NOMO-1 treated with dmso at 0.1 percent for 144 hours (cell line): ENCODE measurements around the gene MSX1.

Experiments
- DNase-seq: peaks from one replicate; lab custom pipeline; 2025; ENCODE audit not compliant: unreplicated experiment; lab: John Stamatoyannopoulos, UW

MSX1 gene

GRCh38 chr4:4857001-4857808 lies 2.3 kb upstream of the MSX1 start:
- DNase-seq = no peak

GRCh38 chr4:4857809-4858508 lies 1.5 kb upstream of the MSX1 start:
- DNase-seq = no peak

- DNase-seq = no peak
These were observed 739 bp upstream of the MSX1 start for GRCh38 chr4:4858527-4859324.

GRCh38 chr4:4859799-4860599 lies 534 bp downstream of the MSX1 start:
- no peak for DNase-seq

GRCh38 chr4:4860600-4861389 lies 1.3 kb downstream of the MSX1 start:
- DNase-seq = no peak

- DNase-seq = no peak
These were observed 2.0 kb downstream of the MSX1 start for GRCh38 chr4:4861390-4862018.

- DNase-seq = no peak
These were observed 2.6 kb downstream of the MSX1 start for GRCh38 chr4:4862071-4862551.

- DNase-seq = no peak
These were observed 3.4 kb downstream of the MSX1 start for GRCh38 chr4:4862665-4863482.

- DNase-seq = no peak
These were observed 5.0 kb downstream of the MSX1 start for GRCh38 chr4:4864443-4864939.

GRCh38 chr4:4864940-4865704 lies 5.7 kb downstream of the MSX1 start:
- no peak for DNase-seq

- DNase-seq = no peak
These were observed 6.2 kb downstream of the MSX1 start for GRCh38 chr4:4865705-4866123.

GRCh38 chr4:4866124-4866865 lies 6.8 kb downstream of the MSX1 start:
- DNase-seq = no peak

- DNase-seq = no peak
These were observed 7.5 kb downstream of the MSX1 start for GRCh38 chr4:4866866-4867374.

- no peak for DNase-seq
These were observed 8.0 kb downstream of the MSX1 start for GRCh38 chr4:4867375-4868039.

GRCh38 chr4:4868040-4868757 lies 8.7 kb downstream of the MSX1 start:
- DNase-seq = no peak
